HUES64 (cell line): ENCODE measurements around the gene TTC36.

Experiments used
- H3K27ac ChIP-seq: 2 replicates; pipeline ENCODE4 v1.7.0; 2013; ENCODE audit warnings: low read depth, low read length, inconsistent platforms
- H3K27me3 ChIP-seq: 2 replicates; pipeline ENCODE4 v1.6.1; 2013; ENCODE audit warnings: mild to moderate bottlenecking, low read length; ENCODE audit not compliant: insufficient read depth
- H3K36me3 ChIP-seq: 2 replicates; pipeline ENCODE4 v1.6.1; 2013; ENCODE audit warnings: mild to moderate bottlenecking, low read length; ENCODE audit not compliant: insufficient read depth
- H3K4me1 ChIP-seq: 2 replicates; pipeline ENCODE4 v1.6.1; 2013; ENCODE audit warnings: mild to moderate bottlenecking, low read length, moderate library complexity; ENCODE audit not compliant: insufficient read depth
- H3K4me3 ChIP-seq: 2 replicates; pipeline ENCODE4 v1.5.1; 2013; ENCODE audit warnings: mild to moderate bottlenecking, low read length, moderate library complexity
- H3K9ac ChIP-seq: 2 replicates; pipeline ENCODE4 v1.6.1; 2013; ENCODE audit warnings: mild to moderate bottlenecking, low read depth, low read length
- H3K9me3 ChIP-seq: 2 replicates; pipeline ENCODE4 v1.6.1; 2013; ENCODE audit warnings: low read depth, low read length; ENCODE audit not compliant: insufficient read depth
- WGBS: fragments of 150-250, 120-280 bp; methylation state at CpG from one replicate; pipeline ENCODE4 v1.1.7; 2013; ENCODE audit warnings: missing lambda C conversion rate; 5-methylcytosine and 5-hydroxymethylcytosine counted together

The TTC36 gene

DNA sequence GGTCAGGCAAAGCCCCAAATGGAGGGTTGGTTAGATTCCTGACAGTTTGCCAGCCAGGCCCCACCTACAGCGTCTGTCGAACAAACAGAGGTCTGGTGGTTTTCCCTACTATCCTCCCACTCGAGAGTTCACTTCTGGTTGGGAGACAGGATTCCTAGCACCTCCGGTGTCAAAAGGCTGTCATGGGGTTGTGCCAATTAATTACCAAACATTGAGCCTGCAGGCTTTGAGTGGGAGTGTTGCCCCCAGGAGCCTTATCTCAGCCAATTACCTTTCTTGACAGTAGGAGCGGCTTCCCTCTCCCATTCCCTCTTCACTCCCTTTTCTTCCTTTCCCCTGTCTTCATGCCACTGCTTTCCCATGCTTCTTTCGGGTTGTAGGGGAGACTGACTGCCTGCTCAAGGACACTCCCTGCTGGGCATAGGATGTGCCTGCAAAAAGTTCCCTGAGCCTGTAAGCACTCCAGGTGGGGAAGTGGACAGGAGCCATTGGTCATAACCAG, 4.7 kb upstream of the TTC36 start:
- H3K27me3 ChIP-seq = no peaks in the 10 kb centered on the region
- H3K27ac ChIP-seq = no peak overlapping the region
- WGBS = 81% methylated on average over 6 of the region's 6 CpGs
- no peak overlapping the region for H3K9ac ChIP-seq
- no peak overlapping the region for H3K4me3 ChIP-seq
- no peaks in the 10 kb centered on the region for H3K9me3 ChIP-seq
- H3K36me3 ChIP-seq = peaks cover 73% of the 10 kb centered on the region
- no peaks in the 10 kb centered on the region for H3K4me1 ChIP-seq

DNA sequence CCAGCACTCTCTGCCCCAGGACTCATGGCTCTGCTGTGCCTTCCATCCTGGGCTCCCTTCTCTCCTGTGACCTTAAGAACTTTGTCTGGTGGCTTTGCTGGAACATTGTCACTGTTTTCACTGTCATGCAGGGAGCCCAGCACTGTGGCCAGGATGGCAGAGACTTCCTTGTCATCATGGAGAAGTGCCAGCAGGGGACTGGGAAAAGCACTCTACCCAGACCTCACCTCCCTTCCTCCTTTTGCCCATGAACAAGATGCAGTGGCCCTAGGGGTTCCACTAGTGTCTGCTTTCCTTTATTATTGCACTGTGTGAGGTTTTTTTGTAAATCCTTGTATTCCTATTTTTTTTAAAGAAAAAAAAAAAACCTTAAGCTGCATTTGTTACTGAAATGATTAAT, 2.9 kb upstream of the TTC36 start:
- Histone ChIP-seq H3K9me3 (no peaks in the 10 kb centered on the region), H3K4me3 (no peak overlapping the region), H3K27me3 (no peaks in the 10 kb centered on the region), H3K4me1 (0 out of 2 replicates have a peak, but pooled peaks cover 2% of the 10 kb centered on the region), H3K27ac (no peak overlapping the region), H3K9ac (no peak overlapping the region), H3K36me3 (peaks cover 59% of the 10 kb centered on the region)

DNA sequence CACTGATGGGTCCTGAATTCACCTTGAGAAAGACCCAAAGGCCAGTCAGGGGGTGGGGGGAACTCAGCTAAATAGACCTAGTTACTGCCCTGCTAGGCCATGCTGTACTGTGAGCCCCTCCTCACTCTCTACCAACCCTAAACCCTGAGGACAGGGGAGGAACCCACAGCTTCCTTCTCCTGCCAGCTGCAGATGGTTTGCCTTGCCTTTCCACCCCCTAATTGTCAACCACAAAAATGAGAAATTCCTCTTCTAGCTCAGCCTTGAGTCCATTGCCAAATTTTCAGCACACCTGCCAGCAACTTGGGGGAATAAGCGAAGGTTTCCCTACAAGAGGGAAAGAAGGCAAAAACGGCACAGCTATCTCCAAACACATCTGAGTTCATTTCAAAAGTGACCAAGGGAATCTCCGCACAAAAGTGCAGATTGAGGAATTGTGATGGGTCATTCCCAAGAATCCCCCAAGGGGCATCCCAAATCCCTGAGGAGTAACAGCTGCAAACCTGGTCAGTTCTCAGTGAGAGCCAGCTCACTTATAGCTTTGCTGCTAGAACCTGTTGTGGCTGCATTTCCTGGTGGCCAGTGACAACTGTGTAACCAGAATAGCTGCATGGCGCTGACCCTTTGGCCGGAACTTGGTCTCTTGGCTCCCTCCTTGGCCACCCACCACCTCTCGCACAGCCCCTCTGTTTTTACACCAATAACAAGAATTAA, 2.4 kb upstream of the TTC36 start:
- Histone ChIP-seq H3K36me3 (peaks cover 53% of the 10 kb centered on the region), H3K9me3 (no peaks in the 10 kb centered on the region), H3K4me3 (no peak overlapping the region), H3K27me3 (no peaks in the 10 kb centered on the region; the same call in 1 of the 2 replicates), H3K9ac (no peak overlapping the region), H3K27ac (no peak overlapping the region), H3K4me1 (peaks cover 7% of the 10 kb centered on the region; the same call in 1 of the 2 replicates)
- WGBS = 92% methylated on average over 6 of the region's 6 CpGs

DNA sequence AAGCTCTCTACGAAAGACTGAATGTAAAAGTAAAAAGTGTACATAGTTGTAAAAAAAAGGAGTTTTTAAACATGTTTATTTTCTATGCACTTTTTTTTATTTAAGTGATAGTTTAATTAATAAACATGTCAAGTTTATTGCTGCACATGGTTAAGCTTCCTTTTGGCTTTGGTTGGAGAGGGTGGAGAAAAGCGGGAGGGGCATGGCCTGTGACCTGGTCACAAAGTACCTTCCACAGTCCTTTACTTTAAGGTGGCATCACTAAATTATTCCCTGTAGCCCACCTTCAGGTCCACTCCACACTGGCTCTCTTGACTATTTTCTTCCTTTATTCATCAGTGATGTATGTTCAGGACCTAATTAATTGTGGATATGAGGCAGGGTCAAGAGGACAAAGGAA, 586 bp upstream of the TTC36 start:
- Histone ChIP-seq H3K36me3 (peaks cover 36% of the 10 kb centered on the region), H3K9me3 (no peaks in the 10 kb centered on the region), H3K4me1 (peaks cover 12% of the 10 kb centered on the region), H3K27me3 (peaks cover 3% of the 10 kb centered on the region; the same call in 1 of the 2 replicates), H3K4me3 (no peak overlapping the region), H3K27ac (no peak overlapping the region), H3K9ac (no peak overlapping the region)
- 100% methylated on average over 1 of the region's 2 CpGs for WGBS

DNA sequence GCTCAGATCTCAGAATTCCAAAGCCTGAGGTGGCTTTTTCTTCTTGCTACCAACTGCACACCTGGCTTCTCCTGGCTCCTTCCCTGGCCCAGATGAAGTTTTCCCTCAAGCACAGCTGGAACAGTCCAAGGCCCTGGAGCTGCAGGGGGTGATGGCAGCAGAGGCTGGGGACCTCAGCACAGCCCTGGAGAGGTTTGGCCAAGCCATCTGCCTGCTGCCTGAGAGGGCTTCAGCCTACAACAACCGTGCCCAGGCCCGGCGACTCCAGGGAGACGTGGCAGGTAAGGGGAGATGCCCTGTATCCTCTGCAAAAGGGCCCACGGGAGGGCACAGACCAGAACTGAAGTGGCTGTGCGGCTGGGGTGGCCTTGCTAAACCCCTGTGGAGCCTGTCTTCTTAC, 1.2 kb downstream of the TTC36 start:
- 92% methylated on average over 6 of the region's 6 CpGs for WGBS

DNA sequence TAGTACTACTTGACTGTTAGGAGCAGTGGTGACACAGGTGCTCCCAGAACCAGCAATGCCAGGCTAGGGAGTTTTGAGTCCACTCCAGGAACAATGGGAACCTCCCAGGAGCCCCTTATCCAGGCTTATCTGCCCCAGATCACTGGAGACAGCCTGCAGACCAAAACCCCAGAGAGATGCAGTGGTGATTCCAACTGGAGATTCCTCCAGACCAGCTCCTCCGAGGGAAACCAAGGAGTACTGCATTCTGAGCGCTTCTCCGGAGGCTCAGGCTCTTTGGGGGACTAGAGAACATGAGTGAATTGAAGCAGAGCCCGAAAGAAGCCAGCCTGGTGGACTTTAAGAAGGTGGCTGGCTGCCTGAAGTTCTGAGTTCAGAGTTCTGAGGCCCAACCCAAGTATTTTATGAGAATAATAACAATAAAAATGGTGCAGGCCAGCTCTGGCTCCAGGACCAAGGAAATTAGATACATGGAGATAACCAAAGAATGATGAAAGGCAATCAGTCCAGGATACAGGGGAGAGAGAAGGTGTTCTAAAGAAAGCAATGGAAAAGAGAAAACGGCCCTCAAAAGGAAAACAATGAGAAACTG, 2.4 kb downstream of the TTC36 start:
- Histone ChIP-seq H3K9me3 (no peaks in the 10 kb centered on the region), H3K9ac (peak overlapping the region; percentile 81; the same call in 1 of the 2 replicates)
- 78% methylated on average over 5 of the region's 5 CpGs for WGBS

More for the DNA sequence above, 1.2 kb downstream of the TTC36 start:
- peaks cover 3% of the 10 kb centered on the region; the same call in 1 of the 2 replicates for H3K27me3 ChIP-seq
- H3K4me3 ChIP-seq = no peak overlapping the region
- no peaks in the 10 kb centered on the region for H3K9me3 ChIP-seq
- H3K27ac ChIP-seq = no peak overlapping the region
- H3K36me3 ChIP-seq = peaks cover 18% of the 10 kb centered on the region
- H3K9ac ChIP-seq = no peak overlapping the region
- peaks cover 15% of the 10 kb centered on the region for H3K4me1 ChIP-seq

DNA sequence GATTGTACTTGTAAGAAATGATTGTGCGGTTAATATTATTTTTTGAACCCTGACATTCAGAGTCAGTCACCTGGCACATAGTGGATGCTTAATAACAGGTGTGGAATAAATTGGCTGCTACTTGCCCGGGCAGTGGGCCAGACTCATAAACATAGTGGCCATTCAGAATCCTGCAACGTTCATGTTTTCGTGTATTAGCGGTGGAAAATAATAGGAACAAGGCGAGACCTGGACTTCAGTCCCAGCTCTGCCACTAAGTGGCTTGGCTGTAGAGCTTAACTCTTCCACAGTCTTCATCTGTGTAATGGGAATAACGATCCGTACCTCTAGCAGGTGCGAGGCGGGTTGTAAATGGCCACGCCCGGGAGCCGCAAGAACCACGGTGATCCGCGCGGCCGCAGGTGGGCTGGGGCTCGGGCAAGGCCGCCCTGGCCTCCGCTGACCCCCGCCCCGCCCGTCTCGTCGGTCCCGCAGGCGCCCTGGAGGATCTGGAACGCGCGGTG, 3.0 kb downstream of the TTC36 start:
- peak overlapping the region; percentile 81 for H3K9ac ChIP-seq
- H3K27ac ChIP-seq = no peak overlapping the region
- H3K27me3 ChIP-seq = peaks cover 3% of the 10 kb centered on the region; the same call in 1 of the 2 replicates
- H3K4me3 ChIP-seq = peak overlapping the region; percentile 82
- H3K36me3 ChIP-seq = peaks cover 2% of the 10 kb centered on the region
- peaks cover 15% of the 10 kb centered on the region for H3K4me1 ChIP-seq
- 8% methylated on average over 31 of the region's 31 CpGs for WGBS
- no peaks in the 10 kb centered on the region for H3K9me3 ChIP-seq

More for the DNA sequence above, 2.4 kb downstream of the TTC36 start:
- Histone ChIP-seq H3K27me3 (peaks cover 3% of the 10 kb centered on the region; the same call in 1 of the 2 replicates), H3K36me3 (peaks cover 6% of the 10 kb centered on the region; the same call in 1 of the 2 replicates), H3K27ac (no peak overlapping the region), H3K4me3 (peak overlapping the region; percentile 82), H3K4me1 (peaks cover 15% of the 10 kb centered on the region)

DNA sequence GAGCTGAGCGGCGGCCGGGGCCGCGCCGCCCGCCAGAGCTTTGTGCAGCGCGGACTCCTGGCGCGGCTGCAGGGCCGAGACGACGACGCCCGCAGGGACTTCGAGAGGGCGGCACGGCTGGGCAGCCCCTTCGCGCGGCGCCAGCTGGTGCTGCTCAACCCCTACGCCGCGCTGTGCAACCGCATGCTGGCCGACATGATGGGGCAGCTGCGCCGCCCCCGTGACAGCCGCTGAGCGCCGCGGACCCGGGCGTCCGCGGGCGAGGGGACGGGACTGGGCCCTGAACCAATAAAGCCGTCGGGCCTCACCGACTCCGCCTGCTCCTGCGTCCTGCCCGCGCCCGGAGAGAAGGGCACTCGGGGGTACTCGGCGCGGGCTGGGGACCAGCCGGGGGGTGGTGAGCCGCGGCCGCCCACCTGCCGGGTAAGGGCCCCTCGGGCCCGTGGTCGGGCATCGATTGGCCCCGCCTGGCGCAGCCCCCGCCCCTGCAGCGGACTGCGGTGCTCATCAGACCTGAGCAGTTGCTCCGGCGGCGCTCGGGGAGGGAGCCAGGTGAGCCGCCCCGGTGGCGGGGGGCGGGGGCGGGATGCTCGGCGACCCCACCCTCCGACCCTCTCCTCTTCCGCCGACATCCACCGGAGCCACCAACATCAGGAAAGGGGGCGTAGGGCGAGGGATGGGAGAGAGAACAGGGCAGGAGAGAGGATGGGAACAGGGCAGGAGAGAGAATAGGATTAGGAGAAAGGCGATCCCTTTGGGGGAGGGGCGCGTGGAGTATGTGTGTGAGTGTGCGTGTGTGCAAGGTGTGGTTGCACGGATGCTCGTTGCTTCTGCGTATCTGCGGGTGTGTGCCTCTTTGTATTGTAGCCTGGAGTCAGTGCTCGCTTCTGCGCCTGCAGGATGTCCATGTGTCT, 3.7 kb downstream of the TTC36 start, which contains the start of gene TMEM25:
TSS of gene TMEM25 (plus strand) at position 510 of the 914 bp plus-strand sequence. CDS start 610 bp downstream, outside the sequence.
- H3K36me3 ChIP-seq = peaks cover 4% of the 10 kb centered on the region; the same call in 1 of the 2 replicates
- WGBS = under 1% methylated on average over 90 of the region's 94 CpGs
- peak within 1 kb of the TSS; percentile 81 for H3K9ac ChIP-seq
- H3K27ac ChIP-seq = no peak within 1 kb of the TSS; the same call in 1 of the 2 replicates
- H3K9me3 ChIP-seq = no peaks in the 10 kb centered on the region
- H3K27me3 ChIP-seq = peaks cover 3% of the 10 kb centered on the region; the same call in 1 of the 2 replicates
- H3K4me3 ChIP-seq = peak within 1 kb of the TSS; percentile 82
- peaks cover 15% of the 10 kb centered on the region for H3K4me1 ChIP-seq

DNA sequence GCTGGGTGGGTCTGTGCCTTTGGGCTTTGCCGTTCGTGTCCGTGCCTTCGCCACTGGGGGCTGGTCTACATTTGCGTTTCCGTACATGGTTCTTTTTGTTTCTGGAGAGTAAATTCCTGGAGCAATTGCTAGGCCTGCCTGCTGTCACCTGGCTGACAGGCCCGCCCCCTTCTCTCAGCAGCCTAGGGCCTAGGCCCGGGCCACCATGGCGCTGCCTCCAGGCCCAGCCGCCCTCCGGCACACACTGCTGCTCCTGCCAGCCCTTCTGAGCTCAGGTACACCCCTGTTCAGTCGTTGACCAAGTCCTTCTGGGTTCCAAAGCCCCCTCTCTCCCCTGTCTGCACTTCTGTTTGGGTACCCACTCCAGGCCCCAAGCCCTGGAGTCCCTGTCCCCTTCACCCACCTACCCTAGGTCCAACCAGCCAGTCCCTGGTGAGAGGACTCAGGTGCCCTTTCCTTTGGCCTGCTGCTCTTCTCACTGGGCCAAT, 4.4 kb downstream of the TTC36 start:
- Histone ChIP-seq H3K4me3 (peak overlapping the region; percentile 82), H3K9me3 (no peaks in the 10 kb centered on the region), H3K36me3 (peaks cover 4% of the 10 kb centered on the region; the same call in 1 of the 2 replicates), H3K27ac (no peak overlapping the region), H3K27me3 (peaks cover 3% of the 10 kb centered on the region; the same call in 1 of the 2 replicates), H3K4me1 (peaks cover 15% of the 10 kb centered on the region), H3K9ac (peak overlapping the region; percentile 81)
- WGBS = 20% methylated on average over 12 of the region's 12 CpGs

DNA sequence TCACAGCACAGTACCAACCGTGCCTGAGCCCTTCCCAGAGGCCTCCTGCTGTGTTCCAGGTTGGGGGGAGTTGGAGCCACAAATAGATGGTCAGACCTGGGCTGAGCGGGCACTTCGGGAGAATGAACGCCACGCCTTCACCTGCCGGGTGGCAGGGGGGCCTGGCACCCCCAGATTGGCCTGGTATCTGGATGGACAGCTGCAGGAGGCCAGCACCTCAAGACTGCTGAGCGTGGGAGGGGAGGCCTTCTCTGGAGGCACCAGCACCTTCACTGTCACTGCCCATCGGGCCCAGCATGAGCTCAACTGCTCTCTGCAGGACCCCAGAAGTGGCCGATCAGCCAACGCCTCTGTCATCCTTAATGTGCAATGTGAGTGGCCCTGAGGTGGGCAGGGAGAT, 4.8 kb downstream of the TTC36 start:
- Histone ChIP-seq H3K27ac (no peak overlapping the region), H3K27me3 (peaks cover 3% of the 10 kb centered on the region; the same call in 1 of the 2 replicates), H3K4me3 (peak overlapping the region; percentile 82), H3K9me3 (no peaks in the 10 kb centered on the region), H3K36me3 (peaks cover 4% of the 10 kb centered on the region; the same call in 1 of the 2 replicates), H3K9ac (no peak overlapping the region), H3K4me1 (peaks cover 15% of the 10 kb centered on the region)
- WGBS = 84% methylated on average over 10 of the region's 10 CpGs
